KMS-11 (cell line): ENCODE data around the gene BID.
"Not testable (repeated sequence)": the region's sequence is repeated elsewhere in the genome, so short reads cannot be mapped to it uniquely, and the experiment has no call there.

Experiments used
- H2AFZ ChIP-seq: fragments of 200-600 bp; sonication (generic); 2 replicates; pipeline ENCODE4 v1.6.1; 2016; ENCODE audit warnings: antibody characterized with exemption, mixed run types, low read depth
- H3K27ac ChIP-seq: fragments of 200-600 bp; sonication (generic); 2 replicates; pipeline ENCODE4 v1.6.1; 2016; ENCODE audit warnings: mild to moderate bottlenecking, mixed run types
- H3K27me3 ChIP-seq: fragments of 200-600 bp; sonication (generic); 2 replicates; pipeline ENCODE4 v1.6.1; 2017; ENCODE audit warnings: mild to moderate bottlenecking, low read depth, mixed run types, moderate library complexity; ENCODE audit not compliant: insufficient read depth
- H3K36me3 ChIP-seq: fragments of 200-600 bp; sonication (generic); 2 replicates; pipeline ENCODE4 v1.6.1; 2017; ENCODE audit warnings: mild to moderate bottlenecking, mixed run types; ENCODE audit not compliant: insufficient read depth
- H3K4me1 ChIP-seq: fragments of 200-600 bp; sonication (generic); 2 replicates; pipeline ENCODE4 v1.6.1; 2016; ENCODE audit warnings: mild to moderate bottlenecking, low read depth, mixed run types; ENCODE audit not compliant: poor library complexity, severe bottlenecking
- H3K4me2 ChIP-seq: fragments of 200-600 bp; sonication (generic); 2 replicates; pipeline ENCODE4 v1.7.0; 2016; ENCODE audit warnings: mild to moderate bottlenecking, mixed run types
- H3K4me3 ChIP-seq: fragments of 200-600 bp; sonication (generic); IDR thresholded peaks from 2 replicates; pipeline ENCODE4 v1.6.1; 2017; ENCODE audit warnings: low read depth, low read length, mixed read lengths; ENCODE audit not compliant: insufficient read depth
- H3K79me2 ChIP-seq: fragments of 200-600 bp; sonication (generic); 2 replicates; pipeline ENCODE4 v1.6.1; 2016; ENCODE audit warnings: low read depth, mixed run types; ENCODE audit not compliant: insufficient read depth
- H3K9ac ChIP-seq: fragments of 200-600 bp; sonication (generic); 2 replicates; pipeline ENCODE4 v1.6.1; 2016; ENCODE audit warnings: mild to moderate bottlenecking, mixed run types
- H4K20me1 ChIP-seq: fragments of 200-600 bp; sonication (generic); 2 replicates; pipeline ENCODE4 v1.6.1; 2016; ENCODE audit warnings: mild to moderate bottlenecking, mixed run types; ENCODE audit not compliant: insufficient read depth
- TF ChIP-seq, protein P1 (sequence below): fragments of 200-600 bp; sonication (generic); conservative IDR thresholded peaks from 2 replicates; pipeline ENCODE4 v1.6.1; 2017; ENCODE audit warnings: low read depth, mild to moderate bottlenecking, antibody characterized with exemption, low read length, moderate library complexity, mixed read lengths

The BID gene

DNA sequence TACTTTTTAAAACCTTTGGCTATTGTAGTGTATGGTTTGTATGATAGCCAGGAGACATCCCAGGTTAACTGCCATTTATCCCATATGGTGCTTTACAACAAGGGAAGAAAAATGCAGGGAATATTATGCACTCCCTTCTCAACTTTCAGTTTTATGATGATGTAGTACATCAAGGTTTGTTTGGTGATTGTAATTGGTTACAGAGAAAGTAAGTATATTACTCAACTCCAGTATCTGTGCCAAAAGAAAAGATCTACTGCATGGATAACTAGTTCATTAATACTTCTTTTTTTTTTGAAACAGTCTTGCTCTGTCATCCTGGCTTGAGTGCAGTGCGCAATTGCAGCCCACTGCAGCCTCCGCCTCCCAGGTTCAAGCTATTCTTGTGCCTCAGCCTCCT is 70.5 kb downstream of the BID start:
- TF ChIP-seq, protein P1, sequence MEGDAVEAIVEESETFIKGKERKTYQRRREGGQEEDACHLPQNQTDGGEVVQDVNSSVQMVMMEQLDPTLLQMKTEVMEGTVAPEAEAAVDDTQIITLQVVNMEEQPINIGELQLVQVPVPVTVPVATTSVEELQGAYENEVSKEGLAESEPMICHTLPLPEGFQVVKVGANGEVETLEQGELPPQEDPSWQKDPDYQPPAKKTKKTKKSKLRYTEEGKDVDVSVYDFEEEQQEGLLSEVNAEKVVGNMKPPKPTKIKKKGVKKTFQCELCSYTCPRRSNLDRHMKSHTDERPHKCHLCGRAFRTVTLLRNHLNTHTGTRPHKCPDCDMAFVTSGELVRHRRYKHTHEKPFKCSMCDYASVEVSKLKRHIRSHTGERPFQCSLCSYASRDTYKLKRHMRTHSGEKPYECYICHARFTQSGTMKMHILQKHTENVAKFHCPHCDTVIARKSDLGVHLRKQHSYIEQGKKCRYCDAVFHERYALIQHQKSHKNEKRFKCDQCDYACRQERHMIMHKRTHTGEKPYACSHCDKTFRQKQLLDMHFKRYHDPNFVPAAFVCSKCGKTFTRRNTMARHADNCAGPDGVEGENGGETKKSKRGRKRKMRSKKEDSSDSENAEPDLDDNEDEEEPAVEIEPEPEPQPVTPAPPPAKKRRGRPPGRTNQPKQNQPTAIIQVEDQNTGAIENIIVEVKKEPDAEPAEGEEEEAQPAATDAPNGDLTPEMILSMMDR, result no peak
- H3K9ac ChIP-seq, result no peak overlapping the region
- H3K4me2 ChIP-seq, result no peak overlapping the region
- H3K4me1 ChIP-seq, result peaks cover 26% of the 10 kb centered on the region
- H3K36me3 ChIP-seq, result no peaks in the 10 kb centered on the region
- no peak overlapping the region for H2AFZ ChIP-seq
- no peak overlapping the region for H3K4me3 ChIP-seq
- no peaks in the 10 kb centered on the region for H4K20me1 ChIP-seq
- no peak overlapping the region for H3K27ac ChIP-seq
- no peaks in the 10 kb centered on the region for H3K27me3 ChIP-seq
- H3K79me2 ChIP-seq, result no peaks in the 10 kb centered on the region

DNA sequence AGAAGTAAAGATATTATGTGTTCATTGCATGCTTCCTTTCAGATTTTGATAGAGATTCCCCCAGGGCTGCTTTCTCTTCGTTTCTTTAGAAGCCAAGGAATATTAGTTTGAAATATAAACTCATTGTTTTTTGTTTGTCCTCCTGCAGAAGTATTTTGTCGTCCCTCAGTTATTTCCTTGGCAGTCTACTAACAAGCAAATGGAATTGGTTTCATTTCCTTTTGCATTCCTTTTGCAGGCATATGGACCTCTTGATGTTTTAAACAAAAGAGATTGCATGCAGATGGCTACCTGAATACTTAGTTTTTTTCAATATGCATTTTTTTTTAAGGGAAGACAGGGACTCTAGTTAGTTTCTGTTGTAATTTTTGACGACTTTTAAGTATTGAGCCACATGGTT is 73.5 kb downstream of the BID start:
- no peak overlapping the region for H3K4me3 ChIP-seq

DNA sequence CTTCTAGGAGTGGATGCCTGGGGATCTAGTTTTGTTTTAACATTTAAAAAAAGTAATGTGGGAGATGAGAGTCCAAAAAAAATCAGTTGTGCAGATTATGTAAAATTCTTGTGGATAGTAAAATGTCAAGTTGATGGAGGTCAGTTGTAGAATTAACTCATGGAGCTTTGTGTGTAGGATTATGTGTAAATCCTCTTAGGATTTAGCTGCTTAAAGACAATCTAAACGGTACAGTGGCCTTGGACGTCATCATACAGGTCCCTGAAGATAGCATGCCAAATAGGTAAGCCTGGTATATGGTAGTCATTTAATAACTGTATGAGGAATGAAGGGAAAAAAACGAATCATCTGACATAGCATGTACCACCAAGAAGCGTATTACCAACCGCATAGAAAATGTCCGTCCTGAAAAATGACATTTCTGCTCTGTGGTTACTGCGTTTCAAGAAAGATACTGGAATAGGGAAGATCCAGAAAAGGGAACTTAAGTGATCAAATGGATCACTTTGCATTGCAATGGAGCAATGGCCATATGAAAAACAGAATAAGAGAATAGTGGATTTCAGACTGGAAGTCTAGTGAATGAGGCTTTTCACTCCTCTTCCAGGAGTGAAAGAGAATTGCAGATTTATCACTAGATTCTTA is 74.5 kb downstream of the BID start:
- Histone ChIP-seq H3K4me1 (peaks cover under 1% of the 10 kb centered on the region), H3K79me2 (no peaks in the 10 kb centered on the region), H3K4me3 (no peak overlapping the region), H4K20me1 (no peaks in the 10 kb centered on the region), H3K4me2 (no peak overlapping the region), H3K9ac (no peak overlapping the region), H3K27ac (no peak overlapping the region), H2AFZ (no peak overlapping the region), H3K36me3 (no peaks in the 10 kb centered on the region), H3K27me3 (no peaks in the 10 kb centered on the region)
- TF ChIP-seq, protein P1, result no peak

More for the DNA sequence above, 73.5 kb downstream of the BID start:
- Histone ChIP-seq H4K20me1 (no peaks in the 10 kb centered on the region), H2AFZ (no peak overlapping the region), H3K4me1 (peaks cover 9% of the 10 kb centered on the region), H3K27me3 (no peaks in the 10 kb centered on the region), H3K4me2 (no peak overlapping the region), H3K27ac (no peak overlapping the region), H3K36me3 (no peaks in the 10 kb centered on the region), H3K79me2 (no peaks in the 10 kb centered on the region), H3K9ac (no peak overlapping the region)
- TF ChIP-seq, protein P1, result no peak

DNA sequence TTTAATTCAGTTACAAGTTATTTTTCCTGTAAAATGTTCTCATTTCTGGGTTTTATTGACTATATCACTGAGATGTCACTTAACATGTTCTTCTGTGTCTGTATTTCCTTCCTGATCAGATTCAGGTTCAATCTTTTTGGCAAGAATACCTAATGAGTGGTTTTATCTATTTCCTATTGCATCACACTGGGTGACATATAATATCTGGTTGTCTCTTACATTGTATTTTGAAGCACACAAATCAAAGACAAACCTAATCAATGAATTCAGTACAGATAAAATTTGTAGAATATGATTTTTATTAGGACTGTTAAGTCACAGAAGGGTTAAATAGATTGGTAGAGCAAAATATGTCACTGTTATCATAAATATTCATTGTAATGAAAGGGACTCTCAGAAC is 75.3 kb downstream of the BID start:
- Histone ChIP-seq H3K4me3 (no peak overlapping the region), H3K9ac (no peak overlapping the region), H3K36me3 (no peaks in the 10 kb centered on the region), H3K79me2 (no peaks in the 10 kb centered on the region), H3K4me2 (no peak overlapping the region), H3K4me1 (no peaks in the 10 kb centered on the region), H3K27me3 (no peaks in the 10 kb centered on the region), H2AFZ (no peak overlapping the region), H4K20me1 (no peaks in the 10 kb centered on the region), H3K27ac (no peak overlapping the region)
- TF ChIP-seq, protein P1, result no peak

DNA sequence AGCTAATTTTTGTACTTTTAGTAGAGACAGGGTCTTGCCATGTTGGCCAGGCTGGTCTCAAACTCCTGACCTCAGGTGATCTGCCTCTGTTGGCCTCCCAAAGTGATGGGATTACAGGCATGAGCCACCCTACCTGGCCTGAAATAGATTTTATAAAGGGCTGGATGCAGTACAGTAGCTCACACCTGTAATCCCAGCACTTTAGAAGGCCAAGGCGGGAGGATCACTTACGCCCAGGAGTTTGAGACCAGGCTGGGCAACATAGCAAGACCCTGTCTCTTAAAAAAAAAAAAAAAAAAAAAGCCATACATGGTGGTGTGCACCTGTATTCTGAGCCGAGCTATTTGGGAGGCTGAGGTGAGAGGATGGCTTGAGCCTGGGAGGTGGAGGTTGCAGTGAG is 76.0 kb downstream of the BID start:
- not testable (repeated sequence) for H3K9ac ChIP-seq, H2AFZ ChIP-seq, H3K4me1 ChIP-seq, H3K36me3 ChIP-seq, H3K27me3 ChIP-seq, H3K79me2 ChIP-seq, H4K20me1 ChIP-seq, H3K4me3 ChIP-seq, H3K4me2 ChIP-seq, H3K27ac ChIP-seq

DNA sequence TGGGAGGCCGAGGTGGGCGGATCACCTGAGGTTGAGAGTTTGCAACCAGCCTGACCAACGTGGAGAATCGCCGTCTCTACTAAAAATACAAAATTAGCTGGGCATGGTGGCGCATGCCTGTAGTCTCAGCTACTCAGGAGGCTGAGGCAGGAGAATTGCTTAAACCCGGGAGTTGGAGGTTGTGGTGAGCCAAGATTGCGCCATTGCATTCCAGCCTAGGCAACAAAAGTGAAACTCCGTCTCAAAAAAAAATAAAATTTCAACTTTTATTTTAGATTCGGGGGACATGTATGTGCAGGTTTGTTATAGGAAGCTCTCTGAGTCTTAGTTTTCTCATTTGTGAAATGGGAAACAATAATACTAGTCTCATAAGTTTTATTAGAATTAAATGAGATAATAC is 77.1 kb downstream of the BID start:
- H3K79me2 ChIP-seq, H2AFZ ChIP-seq, H3K27ac ChIP-seq, H3K36me3 ChIP-seq, H3K9ac ChIP-seq, H4K20me1 ChIP-seq, H3K4me1 ChIP-seq, H3K4me2 ChIP-seq, H3K27me3 ChIP-seq, H3K4me3 ChIP-seq: not testable (repeated sequence)
